Sigmoid colon (tissue), 4 donors: ENCODE results near the gene SGO2.

ENCODE experiments used
- CTCF ChIP-seq, 4 experiments: fragments of 450-650 bp in 3 of 4; fragments of 200-600 bp in 1 of 4; IDR thresholded peaks; one replicate each; pipeline ENCODE4 v1.5.1; 2016 to 2019; ENCODE audit warnings: antibody characterized with exemption in 4 of 4, mild to moderate bottlenecking in 3 of 4, moderate library complexity in 2 of 4
- EP300 ChIP-seq, 4 donors: sonication (generic); formaldehyde crosslinking; IDR thresholded peaks; one replicate each; pipeline ENCODE4 v1.6.1; 2017; ENCODE audit warnings: antibody characterized with exemption in 4 of 4
- POLR2A ChIP-seq, 2 donors: fragments of 450-650 bp; IDR thresholded peaks; one replicate each; pipeline ENCODE4 v1.6.1; 2016; ENCODE audit warnings: antibody characterized with exemption in 2 of 2, mild to moderate bottlenecking in 2 of 2, moderate library complexity in 2 of 2
- POLR2AphosphoS5 ChIP-seq, 4 donors: sonication (generic); formaldehyde crosslinking; IDR thresholded peaks; one replicate each; pipeline ENCODE4 v1.6.1; 2017; ENCODE audit warnings: antibody characterized with exemption in 4 of 4

GRCh38 chr2:200602584-200602983 lies 76.6 kb downstream of the SGO2 start:
- TF ChIP-seq CTCF (IDR thresholded peaks at IDR 0.05) (no peak), POLR2A (IDR thresholded peaks at IDR 0.05) (no peak), EP300 (IDR thresholded peaks at IDR 0.05) (no peak), POLR2AphosphoS5 (IDR thresholded peaks at IDR 0.05) (no peak)
